NCI-H2107 (cell line): Measurements from ENCODE around the gene UBAC2.

Experiments
- DNase-seq: peaks from one replicate; lab custom pipeline; 2025; lab: John Stamatoyannopoulos, UW

UBAC2 gene

GRCh38 chr13:99295488-99296252 lies 95.0 kb downstream of the UBAC2 start:
- no peak for DNase-seq

- DNase-seq, result no peak
Measured at GRCh38 chr13:99296398-99296797, 95.7 kb downstream of the UBAC2 start.

- DNase-seq, result no peak
Measured at GRCh38 chr13:99297331-99297730, 96.7 kb downstream of the UBAC2 start.

- DNase-seq, result no peak
Measured at GRCh38 chr13:99298056-99298455, 97.4 kb downstream of the UBAC2 start.

- no peak for DNase-seq
Measured at GRCh38 chr13:99299256-99299919, 98.7 kb downstream of the UBAC2 start.

GRCh38 chr13:99299920-99300341 lies 99.3 kb downstream of the UBAC2 start:
- DNase-seq, result no peak

GRCh38 chr13:99301056-99301838 lies 100.6 kb downstream of the UBAC2 start:
- no peak for DNase-seq

- DNase-seq, result no peak
Measured at GRCh38 chr13:99301913-99302636, 101.4 kb downstream of the UBAC2 start.

- DNase-seq, result no peak
Measured at GRCh38 chr13:99302637-99303505, 102.2 kb downstream of the UBAC2 start.

GRCh38 chr13:99303863-99304521 lies 103.3 kb downstream of the UBAC2 start:
- DNase-seq, result no peak

GRCh38 chr13:99304541-99304940 lies 103.9 kb downstream of the UBAC2 start:
- DNase-seq, result no peak

GRCh38 chr13:99305158-99305557 lies 104.5 kb downstream of the UBAC2 start:
- no peak for DNase-seq

- no peak for DNase-seq
Measured at GRCh38 chr13:99305566-99305965, 104.9 kb downstream of the UBAC2 start.

- DNase-seq, result no peak
Measured at GRCh38 chr13:99307247-99307646, 106.6 kb downstream of the UBAC2 start, which contains the start of gene GPR183. GPR183 (minus strand) TSS chr13:99307399; CDS start chr13:99296145, 11,254 bp downstream.

- no peak for DNase-seq
Measured at GRCh38 chr13:99307648-99308339, 107.1 kb downstream of the UBAC2 start.

- DNase-seq, result no peak
Measured at GRCh38 chr13:99308471-99309087, 107.9 kb downstream of the UBAC2 start.

GRCh38 chr13:99310382-99311031 lies 109.9 kb downstream of the UBAC2 start:
- DNase-seq, result no peak

GRCh38 chr13:99311137-99311536 lies 110.5 kb downstream of the UBAC2 start:
- no peak for DNase-seq
